Measurements from ENCODE around the gene SNTB2.
"Not testable (repeated sequence)": the region's sequence is repeated elsewhere in the genome, so short reads cannot be mapped to it uniquely, and the experiment has no call there.

SNTB2 gene

DNA sequence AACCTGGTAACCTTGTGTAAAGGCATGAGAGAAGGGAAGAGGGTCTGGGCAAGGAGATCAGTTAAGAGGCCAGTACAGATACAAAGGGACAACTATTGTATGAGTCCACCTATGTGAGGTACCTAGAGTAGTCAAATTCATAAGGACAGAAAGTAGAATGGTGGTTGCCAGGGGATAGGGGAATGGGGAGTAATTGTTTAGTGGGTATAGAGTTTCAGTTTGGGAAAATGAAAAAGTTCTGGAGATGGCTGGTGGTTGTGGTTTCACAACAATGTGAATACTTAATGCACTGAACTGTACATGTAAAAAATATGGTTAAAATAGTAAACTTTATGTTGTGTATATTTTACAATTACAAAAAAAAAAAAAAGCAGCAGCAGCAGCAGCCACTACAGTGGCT, 49.4 kb downstream of the SNTB2 start:
- no peak for DNase-seq (ENCODE audit: low spot score)

DNA sequence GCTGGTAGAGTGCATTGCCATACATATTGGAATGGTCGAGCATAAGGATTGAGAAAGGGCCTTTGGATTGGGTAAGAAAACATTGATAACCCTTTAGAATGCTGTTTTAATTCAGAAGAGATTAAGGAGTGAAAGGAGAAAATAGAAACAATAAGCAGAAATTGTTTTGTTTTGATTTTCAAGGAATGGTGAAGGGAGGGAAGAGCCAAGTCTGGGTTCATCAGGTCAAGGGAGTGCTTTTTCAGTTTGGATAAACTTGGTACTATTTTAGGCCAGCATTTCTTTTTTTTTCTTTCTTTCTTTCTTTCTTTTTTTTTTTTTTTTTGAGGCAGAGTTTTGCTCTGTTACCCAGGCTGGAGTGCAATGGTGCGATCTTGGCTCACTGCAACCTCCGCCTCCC, 50.3 kb downstream of the SNTB2 start:
- no peak for DNase-seq (ENCODE audit: low spot score)

DNA sequence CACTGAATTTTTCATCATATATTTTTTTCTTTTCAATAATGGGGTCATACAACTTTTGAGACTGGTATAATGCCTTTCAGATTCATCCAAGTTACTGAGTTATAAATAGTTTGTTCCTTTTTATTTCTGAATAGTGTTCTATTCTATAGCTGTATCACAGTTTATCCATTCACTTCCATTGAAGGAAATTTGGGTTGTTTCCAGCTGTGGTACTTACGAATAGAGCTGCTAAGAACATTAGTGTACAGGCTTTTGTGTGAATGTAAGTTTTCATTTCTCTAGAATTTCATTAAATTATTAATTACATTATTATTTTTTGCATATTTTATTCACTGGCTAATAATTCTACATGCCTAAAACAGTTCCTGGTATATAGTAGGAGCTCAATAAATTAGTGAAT, 52.9 kb downstream of the SNTB2 start:
- no peak for DNase-seq (ENCODE audit: low spot score)

DNA sequence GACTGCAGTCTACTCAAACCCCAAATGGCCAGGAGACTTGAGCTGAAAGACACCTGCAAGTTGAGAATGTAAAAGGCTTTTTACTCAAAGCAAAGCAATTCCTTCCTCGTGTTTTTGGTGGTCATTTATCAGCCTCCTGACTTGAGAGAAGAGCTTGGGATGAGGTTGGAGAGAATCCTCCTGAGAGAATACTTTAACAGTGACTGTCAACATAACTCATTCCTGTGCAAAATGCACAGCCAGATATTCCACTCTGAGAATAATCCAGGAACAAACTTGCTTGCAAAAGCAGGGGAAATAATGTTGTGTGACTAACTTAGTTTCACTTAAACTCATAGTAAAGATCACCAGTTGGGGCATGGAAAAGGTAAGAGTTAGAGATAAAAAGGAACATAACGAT, 53.4 kb downstream of the SNTB2 start:
- DNase-seq (ENCODE audit: low spot score) = peak; percentile 35

DNA sequence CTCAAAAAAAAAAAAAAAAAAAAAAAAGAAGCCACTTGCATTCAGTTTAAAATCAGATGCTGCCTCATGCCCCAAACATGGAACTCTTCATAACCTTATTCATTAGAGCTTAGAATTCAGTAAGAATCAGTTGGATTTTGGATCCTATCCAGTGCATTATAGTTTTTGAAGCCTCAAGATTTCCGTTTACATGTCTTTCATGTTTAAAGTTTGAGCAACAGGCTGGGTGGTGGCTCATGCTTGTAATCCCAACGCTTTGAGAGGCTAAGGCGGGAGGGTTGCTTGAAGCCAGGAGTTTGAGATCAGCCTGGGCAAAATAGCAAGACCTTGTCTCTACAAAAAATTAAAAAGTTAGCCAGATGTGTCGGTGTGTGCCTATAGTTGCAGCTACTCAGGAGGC, 55.0 kb downstream of the SNTB2 start:
- no peak for DNase-seq (ENCODE audit: low spot score)

DNA sequence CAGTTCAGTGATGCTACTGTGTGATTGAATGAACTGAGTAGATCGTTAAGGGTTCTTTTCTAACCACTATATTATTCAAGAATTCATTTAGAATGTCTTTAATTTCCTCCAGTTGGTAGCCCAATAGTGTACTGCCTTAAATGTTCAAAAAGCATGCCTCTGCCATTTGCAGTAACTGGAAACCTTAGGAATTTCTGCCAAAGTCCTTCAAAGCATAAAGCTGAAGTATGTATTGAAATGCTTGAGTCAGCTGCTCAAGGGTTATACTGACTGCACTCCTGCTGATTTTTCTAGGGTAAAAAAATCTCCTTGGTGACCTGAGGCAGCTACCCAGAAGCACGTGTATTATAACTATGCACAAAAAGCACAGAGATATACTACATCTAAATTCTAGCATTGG, 56.5 kb downstream of the SNTB2 start:
- DNase-seq (ENCODE audit: low spot score) = peak; percentile 34

DNA sequence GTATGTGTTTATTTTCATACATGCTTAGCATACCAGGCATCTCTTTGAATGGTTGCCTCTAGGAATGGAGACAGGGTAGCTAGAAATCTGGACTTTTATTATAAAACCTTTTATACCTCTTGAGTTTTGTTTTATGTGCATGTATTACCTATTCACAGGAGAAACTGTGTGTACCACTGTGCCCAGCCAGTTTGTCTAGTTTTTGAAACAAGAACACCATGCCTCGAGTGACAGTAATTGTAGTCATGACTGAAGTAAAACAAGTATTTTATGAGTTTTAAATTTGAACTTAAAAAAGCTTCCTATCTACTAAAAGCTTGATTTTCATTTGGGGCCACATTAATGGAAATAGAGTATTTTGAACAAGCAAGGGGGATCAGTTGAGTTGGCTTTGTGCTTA, 57.4 kb downstream of the SNTB2 start:
- no peak for DNase-seq (ENCODE audit: low spot score)

DNA sequence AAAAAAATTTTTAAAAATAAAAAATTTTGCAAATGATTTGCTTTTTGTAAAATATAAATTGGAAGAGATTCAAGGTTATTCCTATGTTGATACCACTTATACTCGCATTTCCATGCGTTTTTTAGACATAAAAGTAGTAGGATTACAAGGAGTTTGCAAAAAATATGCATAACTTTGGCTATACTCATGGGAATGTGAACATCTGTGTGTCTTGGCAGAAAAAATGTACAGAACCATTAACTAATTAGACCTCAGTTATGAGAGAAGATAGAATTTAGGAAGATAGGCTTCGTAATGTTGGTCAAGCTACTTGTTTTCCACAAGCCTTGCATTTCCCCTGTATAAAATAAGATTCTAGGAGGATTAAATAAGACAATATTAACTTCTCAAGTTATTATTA, 63.1 kb downstream of the SNTB2 start:
- no peak for DNase-seq (ENCODE audit: low spot score)

DNA sequence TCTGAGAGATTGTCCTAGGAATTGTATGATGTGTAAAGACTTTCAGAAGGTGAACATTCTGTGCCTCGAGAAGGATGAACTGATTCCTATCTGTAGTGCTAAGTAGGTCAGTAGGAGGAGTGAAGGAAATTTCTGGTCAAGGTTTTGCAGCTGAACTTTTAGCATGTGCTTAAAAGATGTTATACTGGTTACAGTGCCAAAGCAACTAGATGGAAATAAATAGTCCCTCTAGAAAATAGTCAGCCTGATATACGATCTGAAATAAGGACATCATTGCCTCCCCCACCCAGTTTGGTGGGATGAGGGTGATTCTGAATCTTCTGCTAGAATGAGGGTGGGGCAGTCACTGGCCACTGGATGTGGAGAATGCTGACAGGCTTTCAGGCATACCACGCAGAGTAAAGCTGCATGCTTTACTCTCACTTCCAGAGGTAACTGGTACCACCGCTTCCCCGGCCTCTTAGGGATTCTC, 66.9 kb downstream of the SNTB2 start:
- DNase-seq (ENCODE audit: low spot score) = no peak

DNA sequence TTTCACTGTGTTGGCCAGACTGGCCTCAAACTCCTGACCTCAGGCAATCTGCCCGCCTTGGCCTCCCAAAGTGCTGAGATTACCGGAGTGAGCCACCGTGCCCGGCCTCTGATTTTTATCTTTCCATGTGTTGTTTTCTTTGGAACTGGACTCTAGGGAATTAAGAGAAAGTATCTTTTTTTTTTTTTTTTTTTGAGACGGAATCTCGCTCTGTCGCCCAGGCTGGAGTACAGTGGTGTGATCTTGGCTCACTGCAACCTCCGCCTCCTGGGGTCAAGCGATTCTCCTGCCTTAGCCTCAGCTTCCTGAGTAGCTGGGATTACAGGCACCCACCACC, 72.4 kb downstream of the SNTB2 start:
- not testable (repeated sequence) for DNase-seq (ENCODE audit: low spot score)

DNA sequence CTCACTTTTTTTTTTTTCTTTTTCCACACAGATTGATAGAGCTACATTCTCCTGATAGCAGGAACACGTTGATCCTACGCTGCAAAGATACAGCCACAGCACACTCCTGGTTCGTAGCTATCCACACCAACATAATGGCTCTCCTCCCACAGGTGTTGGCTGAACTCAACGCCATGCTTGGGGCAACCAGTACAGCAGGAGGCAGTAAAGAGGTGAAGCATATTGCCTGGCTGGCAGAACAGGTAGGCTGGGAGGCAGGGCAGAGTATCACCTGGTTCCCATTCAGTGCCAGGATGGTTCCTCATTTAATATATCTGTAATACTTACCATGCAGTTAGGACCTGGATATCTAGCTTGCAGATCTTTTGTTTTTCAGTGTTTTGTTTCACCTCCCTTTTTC, 73.1 kb downstream of the SNTB2 start:
- no peak for DNase-seq (ENCODE audit: low spot score)

DNA sequence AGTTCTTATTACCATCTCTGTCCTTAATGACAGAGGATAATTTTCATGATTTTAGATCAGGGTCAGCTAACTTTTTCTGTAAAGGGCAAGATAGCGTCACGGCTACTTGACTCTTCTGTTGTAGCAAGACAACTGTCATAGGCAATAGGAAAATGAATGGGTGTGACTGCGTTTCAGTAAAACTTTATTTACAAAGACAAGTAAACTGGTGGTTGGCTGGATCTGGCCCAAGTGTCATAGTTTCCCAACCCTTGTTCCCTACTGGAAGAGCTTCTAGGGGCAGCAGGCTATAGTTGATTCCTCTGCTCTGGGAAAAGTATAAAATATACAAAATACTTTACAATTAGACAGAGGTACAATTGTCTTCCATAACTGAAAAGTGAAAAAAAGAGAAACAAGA, 73.5 kb downstream of the SNTB2 start:
- DNase-seq (ENCODE audit: low spot score) = no peak

DNA sequence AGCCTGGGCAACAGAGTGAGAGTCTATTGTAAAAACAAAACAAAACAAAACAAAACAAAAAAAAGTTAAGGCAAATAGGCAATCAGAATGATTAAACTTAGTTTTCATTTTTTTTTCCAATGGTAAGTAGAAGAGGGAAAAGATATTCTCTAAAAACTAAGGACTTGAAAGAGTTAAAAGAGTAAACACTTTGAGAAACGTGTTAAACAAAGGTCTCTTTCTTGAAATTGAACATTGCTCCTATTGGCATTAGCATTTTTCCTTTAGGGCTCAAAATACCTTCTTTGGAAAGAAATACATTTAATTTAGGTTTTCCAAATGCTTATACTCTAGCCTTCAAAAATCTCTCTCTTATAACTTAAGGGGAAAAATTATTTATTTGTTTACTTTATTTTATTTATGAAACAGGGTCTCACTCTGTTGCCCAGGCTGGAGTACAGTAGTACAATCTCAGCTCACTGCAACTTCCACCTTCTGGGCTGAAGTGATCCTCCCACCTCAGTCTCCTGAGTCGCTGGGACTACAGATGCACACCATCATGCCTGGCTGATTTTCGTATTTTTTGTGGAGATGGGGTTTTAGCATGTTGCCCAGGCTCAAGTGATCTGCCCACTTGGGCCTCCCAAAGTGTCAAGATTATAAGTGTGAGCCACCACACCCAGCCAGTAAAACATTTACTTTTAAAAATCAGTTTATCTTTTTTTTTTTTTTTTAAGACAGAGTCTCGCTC, 79.5 kb downstream of the SNTB2 start:
- no peak for DNase-seq (ENCODE audit: low spot score)

DNA sequence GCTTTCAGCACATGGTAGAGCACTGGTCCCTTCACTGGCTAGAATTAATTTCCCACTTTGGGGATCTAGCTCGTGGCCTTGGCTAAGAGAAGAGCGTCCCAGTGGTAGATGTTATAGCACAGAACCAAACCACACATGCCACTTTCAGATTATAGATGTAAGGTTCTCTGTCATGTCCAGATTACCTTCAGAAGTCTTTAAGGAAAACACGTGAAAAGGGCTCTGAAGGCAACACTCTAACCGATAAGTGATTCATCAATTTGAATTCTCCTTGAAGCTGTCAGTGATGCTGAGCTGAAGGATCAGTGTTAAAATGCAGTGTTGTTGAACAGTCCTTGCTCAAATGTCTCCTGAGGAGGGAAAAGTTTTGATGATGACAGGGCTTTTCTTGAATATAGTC, 80.7 kb downstream of the SNTB2 start:
- DNase-seq (ENCODE audit: low spot score) = no peak

DNA sequence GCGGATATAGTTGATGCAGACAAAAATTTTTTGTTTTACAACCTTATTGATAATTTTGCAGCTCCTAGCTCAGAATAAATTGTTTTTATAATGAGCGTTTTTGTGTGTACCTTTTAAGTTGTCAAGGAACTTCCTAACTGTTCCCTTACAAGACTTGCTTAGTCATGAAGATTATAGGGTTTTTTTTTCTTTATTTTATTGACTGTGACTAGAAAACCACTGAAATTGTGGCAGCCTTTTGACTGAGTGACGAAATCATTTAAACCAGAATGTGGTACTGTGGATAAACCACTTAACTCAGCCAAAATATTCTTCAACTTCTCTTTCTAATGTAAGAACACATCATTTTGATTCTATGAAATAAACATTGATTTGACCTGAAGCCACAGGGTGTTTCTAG, 83.4 kb downstream of the SNTB2 start:
- peak; percentile 5 for DNase-seq (ENCODE audit: low spot score)

DNA sequence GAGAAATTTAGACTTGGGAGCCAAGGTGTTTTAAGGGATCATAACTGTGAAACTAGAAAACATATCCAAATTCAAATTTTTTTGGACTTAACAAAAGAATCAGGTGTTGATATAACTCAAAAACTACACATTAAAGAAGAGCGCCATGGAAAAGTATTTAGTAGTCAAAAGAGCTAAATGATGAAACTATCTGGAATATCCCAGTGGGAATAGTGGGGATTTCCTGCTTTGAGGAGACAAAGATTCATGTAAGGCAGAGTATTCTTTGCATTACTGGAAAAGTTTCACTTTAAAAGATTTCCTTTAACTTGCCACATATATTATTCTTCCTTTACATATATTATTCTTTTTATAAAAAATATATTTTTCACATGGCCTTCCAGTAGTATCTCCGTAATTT, 83.9 kb downstream of the SNTB2 start:
- DNase-seq (ENCODE audit: low spot score) = no peak

DNA sequence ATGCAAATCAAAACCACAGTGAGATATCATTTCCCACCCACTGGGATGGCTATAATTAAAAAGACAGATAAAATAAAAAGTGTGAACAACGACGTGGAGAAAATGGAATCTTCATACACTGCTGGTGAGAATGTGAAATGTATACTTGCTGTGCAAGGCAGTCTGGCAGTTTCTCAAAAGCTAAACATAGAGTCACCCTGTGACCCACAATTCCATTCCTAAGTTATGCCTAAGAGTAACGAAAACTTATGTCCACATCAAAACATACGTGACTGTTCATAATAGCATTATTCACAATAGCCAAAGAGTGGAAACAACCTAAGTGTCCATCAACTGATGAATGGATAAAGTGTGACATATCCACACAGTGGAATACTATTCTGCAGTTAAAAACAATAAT, 86.0 kb downstream of the SNTB2 start:
- DNase-seq (ENCODE audit: low spot score) = no peak

DNA sequence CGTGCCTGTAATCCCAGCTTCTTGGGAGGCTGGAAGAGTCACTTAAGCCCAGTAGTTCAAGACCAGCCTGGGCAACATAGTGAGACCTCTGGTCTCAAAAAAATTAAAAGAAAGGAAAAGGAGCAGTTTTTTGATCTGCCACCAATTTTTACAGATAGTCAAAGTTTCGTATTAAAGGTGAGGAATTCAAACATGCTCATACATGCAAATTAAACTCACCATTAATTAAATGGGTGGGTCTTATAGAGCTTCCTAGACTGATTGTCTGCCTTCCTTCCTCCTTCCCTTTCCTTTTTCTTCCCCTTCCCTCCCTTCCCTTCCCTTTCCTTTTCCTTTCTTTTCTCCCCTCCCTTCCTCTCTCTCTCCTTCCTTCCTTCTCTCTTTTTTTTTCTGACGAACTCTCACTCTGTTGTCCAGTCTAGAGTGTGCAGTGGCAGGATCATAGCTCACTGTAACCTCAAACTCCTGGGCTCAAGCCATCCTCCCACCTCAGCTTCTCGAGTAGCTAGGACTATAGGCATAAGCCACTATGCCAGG, 87.8 kb downstream of the SNTB2 start:
- no peak for DNase-seq (ENCODE audit: low spot score)

DNA sequence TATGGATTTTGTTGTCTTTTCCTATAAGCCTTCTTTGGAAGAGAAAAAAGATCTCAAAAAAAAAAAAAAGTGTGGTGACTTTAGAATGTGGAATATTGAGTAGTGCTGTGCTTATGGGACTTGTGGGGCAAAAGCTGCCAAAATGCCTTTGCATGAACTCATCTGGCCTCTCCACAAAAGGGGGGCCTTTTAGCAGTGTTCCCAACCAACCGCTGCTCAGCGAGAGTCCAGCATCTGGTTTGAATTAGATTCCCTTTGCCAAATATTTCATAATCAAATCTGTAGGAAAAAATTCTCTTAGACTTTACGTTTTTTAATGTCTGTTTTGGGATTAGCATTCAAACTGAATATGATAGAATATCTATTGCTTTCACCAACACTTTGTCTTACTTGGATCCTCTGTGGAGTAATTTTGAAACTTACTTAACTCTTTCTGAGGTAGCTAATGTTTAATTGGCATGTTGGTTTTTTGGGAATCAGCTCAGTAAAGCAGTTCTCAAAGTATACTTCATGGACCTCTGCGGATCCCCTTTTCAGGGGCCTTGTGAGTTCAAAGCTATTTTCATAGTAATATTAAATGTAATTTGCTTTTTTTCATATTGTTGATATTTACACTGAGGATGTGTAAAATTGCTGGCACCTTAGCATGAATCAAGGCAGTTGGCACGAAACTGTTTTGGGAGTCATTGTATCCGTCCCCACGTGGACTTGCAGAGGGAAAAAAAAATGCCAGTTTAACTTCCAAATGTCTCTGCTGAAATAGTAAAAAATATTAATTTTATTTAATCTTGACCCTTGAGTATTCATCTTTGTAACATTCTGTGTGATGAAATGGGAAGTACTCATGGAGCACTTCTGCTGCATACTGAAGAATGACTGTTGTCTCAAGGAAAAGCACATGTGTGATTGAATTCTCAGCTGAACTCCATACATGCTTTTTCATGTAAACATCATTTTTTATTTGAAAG, 89.5 kb downstream of the SNTB2 start:
- peak; percentile 96 for DNase-seq (ENCODE audit: low spot score)

DNA sequence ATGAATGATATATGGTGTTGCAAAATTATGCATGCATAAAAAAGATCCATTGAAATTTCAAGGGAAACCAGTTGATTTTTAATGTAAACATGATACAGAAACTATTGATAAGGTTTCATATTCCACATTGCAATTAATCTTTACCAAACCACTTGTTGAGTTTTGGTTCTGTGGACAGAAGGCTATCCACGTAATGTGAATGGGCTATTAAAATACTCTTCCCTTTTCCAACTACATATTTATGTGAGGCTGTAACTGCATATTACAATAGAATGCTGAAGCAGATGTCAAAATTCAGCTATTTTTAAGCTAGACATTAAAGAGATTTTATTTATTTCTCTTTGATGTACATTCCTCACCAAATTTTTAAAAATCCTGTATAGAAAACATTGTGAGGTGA, 90.4 kb downstream of the SNTB2 start:
- DNase-seq (ENCODE audit: low spot score) = no peak

DNA sequence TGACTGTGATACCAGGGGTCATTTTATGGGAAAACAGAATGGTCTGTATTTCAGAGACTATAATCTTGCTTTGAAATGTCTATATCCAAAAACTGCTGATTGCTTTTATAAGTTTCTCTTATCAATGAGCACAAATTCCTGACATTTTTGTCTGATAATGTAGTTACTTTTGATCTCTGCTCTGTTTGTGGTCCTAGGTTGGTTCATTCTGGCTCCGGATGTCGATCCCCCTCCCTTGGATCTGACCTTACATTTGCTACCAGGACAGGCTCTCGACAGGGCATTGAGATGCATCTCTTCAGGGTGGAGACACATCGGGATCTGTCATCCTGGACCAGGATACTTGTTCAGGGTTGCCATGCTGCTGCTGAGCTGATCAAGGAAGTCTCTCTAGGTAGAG, 96.9 kb downstream of the SNTB2 start:
- DNase-seq (ENCODE audit: low spot score) = no peak

DNA sequence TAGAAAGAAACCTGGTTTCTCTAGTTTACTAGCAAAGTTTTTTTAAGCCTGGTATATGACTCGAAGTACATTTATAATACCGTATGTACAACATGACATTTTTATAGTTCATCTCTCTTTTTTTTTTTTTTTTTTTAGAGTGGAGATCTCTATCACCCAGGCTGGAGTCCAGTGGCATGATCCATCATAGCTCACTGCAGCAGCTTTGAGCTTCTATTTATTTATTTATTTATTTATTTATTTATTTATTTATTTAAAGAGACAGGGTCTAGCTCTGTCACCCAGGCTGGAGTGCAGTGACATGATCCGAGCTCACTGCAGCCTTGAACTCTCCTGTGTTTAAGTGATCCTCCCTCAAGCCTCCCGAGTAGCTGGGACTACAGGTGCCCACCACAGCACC, 98.3 kb downstream of the SNTB2 start:
- no peak for DNase-seq (ENCODE audit: low spot score)

Data from AG08395 (cell line).